Neural crest cell (in vitro differentiated cells): ENCODE measurements around the gene IGFBP2. TPM values are rescaled to one million over a fixed set of nuclear protein-coding genes. Genes with fewer than 3 reads are reported as not detected.
A peak's percentile ranks its signal among the peaks of the same experiment; 100 is the strongest.

Source experiments
- DNase-seq: peaks from one replicate; pipeline ENCODE4 v3.0.0; 2021; ENCODE audit warnings: low read depth, mixed read lengths, low spot score
- H3K27ac Mint-ChIP-seq: one replicate; pipeline ENCODE4 v1.8.0; 2021; ENCODE audit warnings: mild to moderate bottlenecking, mixed read lengths; ENCODE audit not compliant: unreplicated experiment
- H3K27me3 Mint-ChIP-seq: 2 replicates; pipeline ENCODE4 v1.8.0; 2021; ENCODE audit warnings: low read depth, mild to moderate bottlenecking, mixed read lengths
- H3K36me3 Mint-ChIP-seq: 2 replicates; pipeline ENCODE4 v1.8.0; 2021; ENCODE audit warnings: low read depth, mild to moderate bottlenecking, mixed read lengths
- H3K4me1 Mint-ChIP-seq: 2 replicates; pipeline ENCODE4 v1.8.0; 2021; ENCODE audit warnings: mixed read lengths
- H3K4me3 Mint-ChIP-seq: one replicate; pipeline ENCODE4 v1.8.0; 2021; ENCODE audit warnings: mild to moderate bottlenecking, mixed read lengths
- H3K9me3 Mint-ChIP-seq: 2 replicates; pipeline ENCODE4 v1.8.0; 2021; ENCODE audit warnings: mixed read lengths
- total RNA-seq: library from RNA; stranded (reverse); gene quantifications from 2 replicates; pipeline ENCODE4 v1.2.1, GENCODE V29; 2021
- TF ChIP-seq, protein P1 (sequence below): fragments of 200-600 bp; sonication (generic); conservative IDR thresholded peaks from 2 replicates; pipeline ENCODE4 v1.5.0; 2021; ENCODE audit warnings: antibody characterized with exemption, mild to moderate bottlenecking

The IGFBP2 gene
- total RNA-seq, 1 donor from 2014 or later = 366 TPM

DNA sequence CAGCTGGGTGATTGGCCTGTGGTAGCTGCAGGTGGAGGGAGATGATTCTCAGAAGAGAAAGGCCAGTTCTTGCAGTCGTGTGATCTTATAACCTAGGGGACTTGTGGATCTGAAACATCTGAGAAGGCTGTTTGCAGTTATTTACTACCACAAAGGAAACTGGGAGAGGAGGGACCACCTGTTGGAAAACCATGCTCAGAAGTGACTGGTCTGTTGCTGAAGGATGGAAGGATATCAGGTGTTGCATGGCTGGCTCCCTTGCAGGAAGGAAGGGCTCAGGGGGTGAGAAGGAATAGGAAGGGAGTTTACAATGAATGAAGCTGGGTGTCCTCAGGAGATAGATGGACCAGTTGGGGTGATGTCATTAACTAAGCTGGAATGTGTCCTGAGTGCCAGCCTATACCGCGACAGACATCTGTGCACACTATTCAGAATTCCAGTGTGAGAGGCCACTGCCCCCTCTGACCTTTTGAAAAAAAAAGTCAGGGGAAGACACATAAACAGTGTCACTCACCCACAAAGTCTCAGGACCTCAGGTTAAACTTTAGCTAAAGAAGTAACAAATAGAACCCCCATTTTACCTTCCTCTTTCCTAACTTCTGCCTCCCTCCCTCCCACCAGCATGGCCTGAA, 17.5 kb downstream of the IGFBP2 start:
- no peaks in the 10 kb centered on the region for H3K27me3 Mint-ChIP-seq
- peak overlapping the region; percentile 57 for H3K27ac Mint-ChIP-seq
- H3K4me3 Mint-ChIP-seq = no peak overlapping the region
- H3K9me3 Mint-ChIP-seq = no peaks in the 10 kb centered on the region
- peaks cover 24% of the 10 kb centered on the region for H3K36me3 Mint-ChIP-seq
- no peak for DNase-seq
- peaks cover 58% of the 10 kb centered on the region for H3K4me1 Mint-ChIP-seq
- TF ChIP-seq, protein P1, sequence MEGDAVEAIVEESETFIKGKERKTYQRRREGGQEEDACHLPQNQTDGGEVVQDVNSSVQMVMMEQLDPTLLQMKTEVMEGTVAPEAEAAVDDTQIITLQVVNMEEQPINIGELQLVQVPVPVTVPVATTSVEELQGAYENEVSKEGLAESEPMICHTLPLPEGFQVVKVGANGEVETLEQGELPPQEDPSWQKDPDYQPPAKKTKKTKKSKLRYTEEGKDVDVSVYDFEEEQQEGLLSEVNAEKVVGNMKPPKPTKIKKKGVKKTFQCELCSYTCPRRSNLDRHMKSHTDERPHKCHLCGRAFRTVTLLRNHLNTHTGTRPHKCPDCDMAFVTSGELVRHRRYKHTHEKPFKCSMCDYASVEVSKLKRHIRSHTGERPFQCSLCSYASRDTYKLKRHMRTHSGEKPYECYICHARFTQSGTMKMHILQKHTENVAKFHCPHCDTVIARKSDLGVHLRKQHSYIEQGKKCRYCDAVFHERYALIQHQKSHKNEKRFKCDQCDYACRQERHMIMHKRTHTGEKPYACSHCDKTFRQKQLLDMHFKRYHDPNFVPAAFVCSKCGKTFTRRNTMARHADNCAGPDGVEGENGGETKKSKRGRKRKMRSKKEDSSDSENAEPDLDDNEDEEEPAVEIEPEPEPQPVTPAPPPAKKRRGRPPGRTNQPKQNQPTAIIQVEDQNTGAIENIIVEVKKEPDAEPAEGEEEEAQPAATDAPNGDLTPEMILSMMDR = no peak

- H3K27me3 Mint-ChIP-seq = no peaks in the 10 kb centered on the region
- H3K36me3 Mint-ChIP-seq = peaks cover 17% of the 10 kb centered on the region
- no peaks in the 10 kb centered on the region for H3K9me3 Mint-ChIP-seq
- no peak overlapping the region for H3K4me3 Mint-ChIP-seq
- DNase-seq = no peak
- peaks cover 57% of the 10 kb centered on the region for H3K4me1 Mint-ChIP-seq
- H3K27ac Mint-ChIP-seq = peak overlapping the region; percentile 57
- TF ChIP-seq, protein P1 = no peak
Measured at GRCh38 chr2:216651351-216651881, 18.2 kb downstream of the IGFBP2 start.

- H3K27me3 Mint-ChIP-seq = no peaks in the 10 kb centered on the region
- H3K36me3 Mint-ChIP-seq = peaks cover 14% of the 10 kb centered on the region
- no peak overlapping the region for H3K27ac Mint-ChIP-seq
- H3K4me1 Mint-ChIP-seq = peaks cover 67% of the 10 kb centered on the region
- no peak overlapping the region for H3K4me3 Mint-ChIP-seq
- DNase-seq = no peak
- TF ChIP-seq, protein P1 = no peak
- no peaks in the 10 kb centered on the region for H3K9me3 Mint-ChIP-seq
Measured at GRCh38 chr2:216652566-216652965, 19.3 kb downstream of the IGFBP2 start.

DNA sequence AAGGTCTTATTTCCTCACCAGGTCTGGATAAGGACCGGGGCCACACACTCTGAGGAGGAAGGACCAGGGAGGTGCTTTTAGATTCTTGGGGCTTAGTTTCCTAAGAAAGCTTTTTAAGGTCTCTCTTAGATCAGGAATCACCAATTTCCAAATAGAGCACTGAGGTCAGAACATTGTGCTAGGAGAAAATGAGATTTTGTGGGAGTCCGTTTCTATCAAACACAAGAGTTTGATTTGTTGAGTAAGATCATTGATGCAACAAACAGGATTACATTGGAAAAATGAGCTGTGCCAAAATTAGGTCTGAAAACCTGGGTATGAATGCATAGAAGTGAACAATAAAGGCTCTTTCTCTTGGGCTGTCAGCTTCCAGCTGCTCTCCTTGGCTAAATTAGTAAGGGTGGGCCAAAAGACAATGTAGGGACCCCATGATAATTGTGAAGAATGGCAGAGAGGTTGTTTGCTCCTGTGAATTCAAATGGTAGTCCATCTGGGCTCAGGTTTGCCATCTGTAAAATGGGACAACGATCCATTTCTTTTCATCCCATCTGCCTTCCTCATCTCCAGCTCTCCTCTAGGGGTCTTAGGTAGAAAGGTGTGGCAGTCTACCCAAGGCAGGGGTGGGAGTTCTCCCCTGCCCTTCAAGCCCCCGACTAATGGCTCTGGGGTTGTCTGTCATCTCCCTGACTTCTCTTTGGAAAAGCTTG, 20.0 kb downstream of the IGFBP2 start:
- Mint-ChIP-seq H3K4me3 (no peak overlapping the region), H3K27ac (no peak overlapping the region), H3K36me3 (peaks cover 13% of the 10 kb centered on the region), H3K9me3 (no peaks in the 10 kb centered on the region), H3K27me3 (no peaks in the 10 kb centered on the region), H3K4me1 (peaks cover 68% of the 10 kb centered on the region)
- TF ChIP-seq, protein P1 = no peak
- no peak for DNase-seq

- peaks cover 12% of the 10 kb centered on the region for H3K36me3 Mint-ChIP-seq
- TF ChIP-seq, protein P1 = no peak
- H3K27me3 Mint-ChIP-seq = no peaks in the 10 kb centered on the region
- DNase-seq = no peak
- H3K27ac Mint-ChIP-seq = peak overlapping the region; percentile 15
- H3K4me3 Mint-ChIP-seq = no peak overlapping the region
- H3K9me3 Mint-ChIP-seq = no peaks in the 10 kb centered on the region
- H3K4me1 Mint-ChIP-seq = peaks cover 71% of the 10 kb centered on the region
Measured at GRCh38 chr2:216653931-216654365, 20.7 kb downstream of the IGFBP2 start.
